Measurements from ENCODE around the gene CLTB. TPM values are rescaled to one million over a fixed set of nuclear protein-coding genes. Genes with fewer than 3 reads are reported as not detected.

Gene CLTB
- polyA plus RNA-seq, 3 donors, result 63.2 to 87.6 (median 75.2) TPM

- H3K36me3 ChIP-seq (replicated peaks in 1 of 2; ENCODE audit: control insufficient read depth in 1 of 2, insufficient read depth in 2 of 2, low read length in 2 of 2), result peaks cover 18 to 60% of the 10 kb centered on the region in 2 donors
- H3K9me3 ChIP-seq (replicated peaks in 1 of 2; ENCODE audit: control insufficient read depth in 1 of 2, insufficient read depth in 1 of 2, low read length in 2 of 2), result no peaks in the 10 kb centered on the region
- no peak overlapping the region for H3K9ac ChIP-seq (ENCODE audit: insufficient read depth, low read length, poor library complexity, severe bottlenecking)
- no CpG with 5 or more reads among the region's 4 CpGs for WGBS (ENCODE audit: insufficient coverage)
- intact Hi-C loops (cut with micrococcal nuclease), result no loop called here
- Mint-ChIP-seq H3K36me3 (peaks cover 28 to 60% of the 10 kb centered on the region in 2 donors), H3K27me3 (ENCODE audit: low read depth in 3 of 3) (peaks cover 0 to 3% (median 1%) of the 10 kb centered on the region in 3 donors), H3K27ac (peak overlapping the region in 6 of 7 donors; percentile 15 to 73 (median 64)), H3K9me3 (no peaks in the 10 kb centered on the region), H3K4me3 (no peak overlapping the region), H3K4me1 (peaks cover 35% of the 10 kb centered on the region)
- H3K4me1 ChIP-seq (ENCODE audit: control insufficient read depth in 1 of 2, insufficient read depth in 2 of 2, low read length in 2 of 2), result peaks cover 34 to 40% of the 10 kb centered on the region in 2 donors
- H4K20me1 ChIP-seq (ENCODE audit: insufficient read depth, low read length), result peaks cover 2% of the 10 kb centered on the region
- peak overlapping the region; percentile 27 to 69 for H3K27ac ChIP-seq (ENCODE audit: low read depth in 1 of 2, low read length in 2 of 2)
- H2AFZ ChIP-seq (ENCODE audit: insufficient read depth, low read depth, low read length, poor library complexity, severe bottlenecking), result no peak overlapping the region
- peaks cover 28% of the 10 kb centered on the region for H3K79me2 ChIP-seq (ENCODE audit: insufficient read depth, low read length)
- DNase-seq, result peak in 1 of 3 donors; percentile 7
- no peak overlapping the region for H3K4me2 ChIP-seq (replicated peaks; ENCODE audit: extremely low read depth, low read length, poor library complexity, severe bottlenecking)
- H3K4me3 ChIP-seq (replicated peaks in 1 of 3; ENCODE audit: low read depth in 2 of 3, low read length in 3 of 3), result no peak overlapping the region
- TF ChIP-seq CTCF (IDR thresholded peaks at IDR 0.05), result no peak
- no peaks in the 10 kb centered on the region for H3K27me3 ChIP-seq (ENCODE audit: control insufficient read depth in 2 of 2, insufficient read depth in 2 of 2, low read length in 2 of 2)
These were observed 24.3 kb downstream of the CLTB start for GRCh38 chr5:176391999-176392398.

- Histone ChIP-seq H3K79me2 (ENCODE audit: insufficient read depth, low read length) (peaks cover 33% of the 10 kb centered on the region), H4K20me1 (ENCODE audit: insufficient read depth, low read length) (peaks cover 6% of the 10 kb centered on the region), H3K4me2 (replicated peaks; ENCODE audit: extremely low read depth, low read length, poor library complexity, severe bottlenecking) (no peak overlapping the region), H3K27me3 (ENCODE audit: control insufficient read depth in 2 of 2, insufficient read depth in 2 of 2, low read length in 2 of 2) (no peaks in the 10 kb centered on the region), H3K4me3 (replicated peaks in 1 of 3; ENCODE audit: low read depth in 2 of 3, low read length in 3 of 3) (no peak overlapping the region), H3K9ac (ENCODE audit: insufficient read depth, low read length, poor library complexity, severe bottlenecking) (no peak overlapping the region), H3K9me3 (replicated peaks in 1 of 2; ENCODE audit: control insufficient read depth in 1 of 2, insufficient read depth in 1 of 2, low read length in 2 of 2) (no peaks in the 10 kb centered on the region), H3K36me3 (replicated peaks in 1 of 2; ENCODE audit: control insufficient read depth in 1 of 2, insufficient read depth in 2 of 2, low read length in 2 of 2) (peaks cover 13 to 58% of the 10 kb centered on the region in 2 donors), H3K27ac (ENCODE audit: low read depth in 1 of 2, low read length in 2 of 2) (peak overlapping the region in 1 of 2 donors; percentile 69), H2AFZ (ENCODE audit: insufficient read depth, low read depth, low read length, poor library complexity, severe bottlenecking) (no peak overlapping the region), H3K4me1 (ENCODE audit: control insufficient read depth in 1 of 2, insufficient read depth in 2 of 2, low read length in 2 of 2) (peaks cover 34 to 45% of the 10 kb centered on the region in 2 donors)
- intact Hi-C loops (cut with micrococcal nuclease), result no loop called here
- H3K9me3 Mint-ChIP-seq, result no peaks in the 10 kb centered on the region
- H3K4me1 Mint-ChIP-seq, result peaks cover 41% of the 10 kb centered on the region
- H3K27ac Mint-ChIP-seq, result peak overlapping the region in 6 of 7 donors; percentile 5 to 72 (median 54)
- no peak overlapping the region for H3K4me3 Mint-ChIP-seq
- no peak for TF ChIP-seq CTCF (IDR thresholded peaks at IDR 0.05)
- H3K36me3 Mint-ChIP-seq, result peaks cover 26 to 60% of the 10 kb centered on the region in 2 donors
- no peaks in the 10 kb centered on the region for H3K27me3 Mint-ChIP-seq (ENCODE audit: low read depth in 3 of 3)
- 92% methylated on average over 4 of the region's 4 CpGs for WGBS (ENCODE audit: insufficient coverage)
- DNase-seq, result no peak
These were observed 24.9 kb downstream of the CLTB start for GRCh38 chr5:176391479-176391878.
